D721Med (cell line): ENCODE results near the gene CDC26.

Experiments used
- DNase-seq: peaks from one replicate; pipeline ENCODE4 v3.0.0; 2011; ENCODE audit warnings: low spot score; ENCODE audit not compliant: insufficient read length
- FAIRE-seq: peaks from 2 replicates; lab custom pipeline; 2011; peaks lifted over from hg19 to GRCh38; lab: Jason Lieb, UNC
- TF ChIP-seq, protein P1 (sequence below): IDR thresholded peaks from 2 replicates; pipeline ENCODE4 v1.5.1; 2012; ENCODE audit warnings: mild to moderate bottlenecking, control low read depth; ENCODE audit not compliant: insufficient read depth; ENCODE audit errors: missing control alignments

Gene CDC26

DNA sequence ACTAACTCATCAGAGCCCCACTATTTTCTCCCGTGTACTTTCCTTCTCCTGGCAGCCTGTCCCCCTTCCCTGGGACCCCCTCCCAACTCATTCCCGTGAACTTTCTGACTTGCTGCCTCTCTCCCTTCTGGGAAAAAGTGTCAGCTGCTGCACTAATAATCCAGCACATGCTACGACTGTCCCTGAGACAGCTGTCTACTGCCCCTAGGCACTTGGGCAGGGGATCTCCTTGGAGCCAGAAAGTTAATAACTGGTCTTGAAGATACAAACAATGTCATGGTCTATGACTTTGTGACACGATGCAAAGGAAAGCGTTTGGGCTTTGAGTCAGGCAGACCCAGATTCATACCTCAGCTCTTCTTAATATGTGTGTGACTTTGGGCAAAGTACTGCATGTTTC is 37.9 kb upstream of the CDC26 start:
- TF ChIP-seq, protein P1, sequence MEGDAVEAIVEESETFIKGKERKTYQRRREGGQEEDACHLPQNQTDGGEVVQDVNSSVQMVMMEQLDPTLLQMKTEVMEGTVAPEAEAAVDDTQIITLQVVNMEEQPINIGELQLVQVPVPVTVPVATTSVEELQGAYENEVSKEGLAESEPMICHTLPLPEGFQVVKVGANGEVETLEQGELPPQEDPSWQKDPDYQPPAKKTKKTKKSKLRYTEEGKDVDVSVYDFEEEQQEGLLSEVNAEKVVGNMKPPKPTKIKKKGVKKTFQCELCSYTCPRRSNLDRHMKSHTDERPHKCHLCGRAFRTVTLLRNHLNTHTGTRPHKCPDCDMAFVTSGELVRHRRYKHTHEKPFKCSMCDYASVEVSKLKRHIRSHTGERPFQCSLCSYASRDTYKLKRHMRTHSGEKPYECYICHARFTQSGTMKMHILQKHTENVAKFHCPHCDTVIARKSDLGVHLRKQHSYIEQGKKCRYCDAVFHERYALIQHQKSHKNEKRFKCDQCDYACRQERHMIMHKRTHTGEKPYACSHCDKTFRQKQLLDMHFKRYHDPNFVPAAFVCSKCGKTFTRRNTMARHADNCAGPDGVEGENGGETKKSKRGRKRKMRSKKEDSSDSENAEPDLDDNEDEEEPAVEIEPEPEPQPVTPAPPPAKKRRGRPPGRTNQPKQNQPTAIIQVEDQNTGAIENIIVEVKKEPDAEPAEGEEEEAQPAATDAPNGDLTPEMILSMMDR, result no peak
- DNase-seq (no peak), FAIRE-seq (no peak)

DNA sequence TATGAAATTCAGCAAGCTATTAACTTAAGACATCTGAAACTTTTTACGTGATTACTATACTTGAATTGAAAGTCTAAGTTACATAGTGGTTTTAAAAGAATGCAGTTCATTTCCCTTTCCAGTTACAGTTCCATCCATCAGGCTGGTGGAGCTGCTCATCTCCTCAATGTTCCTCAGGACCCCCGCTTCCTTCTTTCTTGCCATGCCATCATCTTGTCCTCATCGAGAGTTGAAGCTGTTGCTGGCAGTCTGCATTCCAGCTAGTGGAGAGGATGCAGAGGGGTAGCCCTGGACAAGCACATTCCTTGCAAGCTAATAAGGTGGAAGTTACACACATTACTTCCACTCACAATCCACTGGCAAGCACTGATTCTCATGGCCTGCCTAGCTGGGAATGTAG is 36.6 kb upstream of the CDC26 start:
- no peak for DNase-seq
- FAIRE-seq, result no peak
- TF ChIP-seq, protein P1, result no peak

DNA sequence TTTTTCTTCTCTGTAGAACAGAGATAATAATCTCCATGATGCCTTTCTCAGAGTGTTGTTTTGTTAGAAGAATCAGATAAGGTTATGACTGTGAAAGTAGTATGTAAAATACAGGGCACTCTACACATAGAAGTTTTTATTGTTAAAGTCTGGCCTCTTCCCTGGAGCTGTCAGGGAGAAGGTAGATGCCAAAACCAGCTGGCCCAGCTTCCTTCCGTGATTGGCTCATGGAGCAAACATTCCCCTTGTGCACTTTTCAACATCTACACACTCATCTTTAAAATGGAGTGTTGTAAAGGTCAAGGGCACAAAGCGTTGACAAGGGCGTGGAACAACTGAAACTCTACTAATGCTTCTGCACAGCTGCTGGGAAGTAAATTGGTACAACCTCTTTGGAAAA is 35.2 kb upstream of the CDC26 start:
- TF ChIP-seq, protein P1, result no peak
- FAIRE-seq (no peak), DNase-seq (no peak)

DNA sequence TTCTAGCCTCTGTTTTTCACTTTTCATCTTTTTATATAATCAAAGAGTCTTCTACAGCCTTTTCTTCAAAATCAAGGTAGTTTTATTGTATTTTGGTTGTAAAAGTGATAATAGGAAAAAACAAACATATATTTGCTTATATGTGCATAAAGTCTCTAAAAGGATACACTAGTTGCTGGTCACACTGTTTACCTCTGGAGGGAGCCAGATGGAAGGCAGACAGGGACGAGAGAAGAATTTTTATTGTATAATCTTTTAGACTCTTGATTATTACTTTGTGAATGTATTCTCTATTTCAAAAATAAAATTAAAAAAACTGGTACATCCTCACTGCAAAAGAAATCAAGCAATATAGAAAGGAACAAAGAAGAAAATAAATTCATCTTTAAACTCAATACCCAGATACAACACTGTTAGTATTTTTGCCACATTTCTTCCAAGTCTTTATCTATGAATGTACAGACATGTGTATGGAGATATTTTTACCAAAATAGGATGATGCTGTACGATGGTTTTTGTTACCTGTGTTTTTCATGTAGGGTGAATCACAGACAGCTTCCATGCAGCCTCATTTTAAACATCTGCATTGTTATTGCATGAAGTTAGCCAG is 33.9 kb upstream of the CDC26 start:
- no peak for FAIRE-seq
- TF ChIP-seq, protein P1, result peak; percentile 85
- DNase-seq, result no peak

DNA sequence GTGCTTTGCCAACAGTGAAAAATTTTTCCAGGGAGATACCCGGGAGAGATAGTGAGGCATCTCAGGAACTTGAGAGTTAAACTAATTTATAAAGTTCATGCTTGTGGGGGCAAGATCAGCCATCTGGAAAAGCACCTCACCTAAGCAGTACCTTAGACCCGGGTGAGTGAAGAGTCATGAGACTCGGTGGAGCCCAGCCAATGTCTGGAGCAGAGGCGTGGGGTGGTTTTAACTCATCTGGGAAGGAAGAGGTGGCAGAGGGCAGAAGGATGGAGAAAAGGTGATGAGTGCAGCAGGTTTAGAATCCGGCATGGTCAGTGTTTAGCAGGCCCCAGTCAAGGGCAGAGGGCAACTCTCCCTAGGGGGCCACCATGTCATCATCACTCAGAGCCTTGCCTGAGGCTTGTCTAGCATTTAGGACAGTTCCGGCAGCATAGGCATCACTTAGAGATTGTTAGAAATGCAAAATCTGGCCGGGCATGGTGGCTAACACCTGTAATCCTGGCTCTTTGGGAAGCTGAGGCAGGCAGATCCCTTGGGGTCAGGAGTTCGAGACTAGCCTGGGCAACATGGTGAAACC is 32.1 kb upstream of the CDC26 start:
- FAIRE-seq (no peak), DNase-seq (no peak)
- TF ChIP-seq, protein P1, result no peak

DNA sequence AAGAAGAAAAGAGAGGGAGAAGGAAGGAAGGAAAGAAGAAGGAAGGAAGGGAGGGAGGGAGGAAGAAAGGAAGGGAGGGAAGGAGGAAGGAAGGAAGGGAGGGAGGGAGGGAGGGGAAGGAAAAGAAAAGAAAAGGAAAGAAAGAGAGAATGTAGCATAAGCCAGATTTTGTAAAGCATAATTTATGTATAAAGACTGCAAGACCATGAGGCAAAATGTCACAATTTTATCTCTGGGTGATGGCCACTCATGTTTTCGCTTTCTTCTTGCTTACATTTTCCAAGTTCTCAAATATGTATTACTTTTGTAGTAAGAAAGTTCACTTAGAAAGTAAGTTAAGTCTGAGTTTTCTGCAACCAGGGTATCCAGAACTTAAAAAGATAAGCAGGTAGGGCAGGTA is 31.2 kb upstream of the CDC26 start:
- TF ChIP-seq, protein P1, result no peak
- no peak for DNase-seq
- FAIRE-seq, result no peak

DNA sequence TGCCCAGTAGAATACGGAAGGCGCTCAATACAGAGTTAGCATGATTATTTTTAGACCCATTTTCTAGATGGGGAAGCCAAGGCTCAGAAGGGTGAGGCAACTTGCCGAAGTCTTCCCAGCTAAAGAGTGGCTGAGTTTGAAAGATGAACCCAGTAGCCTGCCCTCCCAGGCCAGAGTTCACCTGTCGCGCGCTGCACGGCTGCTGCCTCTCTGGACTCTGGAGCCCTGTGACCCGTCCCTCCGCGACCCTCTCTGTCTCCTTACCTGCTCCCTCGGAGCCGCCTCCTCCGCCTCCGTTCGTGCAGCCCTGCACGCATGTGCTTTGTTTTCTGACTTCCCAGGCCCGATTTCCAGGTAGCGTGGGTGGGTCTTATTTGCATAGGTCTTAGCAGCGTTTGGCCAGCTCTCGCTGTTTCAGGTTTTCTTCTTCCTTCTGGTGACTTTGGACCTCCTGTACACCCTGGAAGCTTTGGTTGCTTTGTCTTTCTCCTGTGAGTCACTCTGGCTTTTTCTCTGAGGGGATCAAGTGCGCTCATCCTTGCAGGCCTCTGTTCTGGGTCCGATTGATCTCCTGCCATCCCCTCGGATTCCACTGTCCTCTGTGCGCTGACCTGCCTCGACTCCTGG is 27.5 kb upstream of the CDC26 start, which contains the start of gene RNF183:
RNF183 (minus strand) TSS at position 585 of the 627 bp plus-strand sequence. CDS start 5,192 bp downstream, outside the sequence.
- DNase-seq (no peak), FAIRE-seq (no peak)

More for the DNA sequence above, 27.5 kb upstream of the CDC26 start, which contains the start of gene RNF183:
- TF ChIP-seq, protein P1, result no peak
